Right hindlimb (tissue), 1 donor: ENCODE results near the gene DCAF4.
A peak's percentile ranks its signal among the peaks of the same experiment; 100 is the strongest.
"Not testable (repeated sequence)": the region's sequence is repeated elsewhere in the genome, so short reads cannot be mapped to it uniquely, and the experiment has no call there.

Experiments
- DNase-seq: peaks from one replicate; pipeline ENCODE4 v3.0.0-alpha.2; 2018

The DCAF4 gene

DNA sequence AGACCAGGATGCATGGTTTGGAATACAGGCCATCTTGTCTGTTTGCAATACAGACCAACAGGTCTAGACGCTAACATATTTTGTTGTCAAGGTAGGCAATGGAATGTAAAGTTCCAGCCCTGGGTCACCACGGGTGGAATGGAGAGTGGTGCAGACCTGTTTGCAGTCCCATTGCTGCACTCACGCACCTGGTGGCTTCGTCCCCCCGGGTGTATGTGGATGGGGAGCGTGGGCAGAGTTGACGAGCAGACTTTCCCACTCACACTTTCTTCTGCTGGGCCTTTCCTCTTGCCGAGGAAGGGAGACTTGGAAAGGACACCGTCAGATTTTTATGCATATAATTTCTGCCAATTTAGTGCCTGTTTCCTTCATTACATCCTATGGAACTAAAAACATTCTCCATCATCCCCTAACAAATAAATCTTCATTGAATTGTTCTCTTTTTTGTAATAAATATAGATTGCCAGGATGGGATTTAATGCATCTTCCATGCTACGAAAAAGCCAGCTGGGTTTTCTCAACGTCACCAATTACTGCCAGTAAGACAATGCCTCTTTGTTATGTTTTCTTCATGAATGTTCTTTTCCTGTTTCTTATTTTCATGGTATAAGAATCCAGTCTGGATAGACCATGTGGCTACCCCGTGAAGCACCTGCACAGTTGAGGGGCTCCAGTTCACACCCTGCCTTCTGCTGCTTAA, 15.2 kb downstream of the DCAF4 start:
- DNase-seq = no peak

DNA sequence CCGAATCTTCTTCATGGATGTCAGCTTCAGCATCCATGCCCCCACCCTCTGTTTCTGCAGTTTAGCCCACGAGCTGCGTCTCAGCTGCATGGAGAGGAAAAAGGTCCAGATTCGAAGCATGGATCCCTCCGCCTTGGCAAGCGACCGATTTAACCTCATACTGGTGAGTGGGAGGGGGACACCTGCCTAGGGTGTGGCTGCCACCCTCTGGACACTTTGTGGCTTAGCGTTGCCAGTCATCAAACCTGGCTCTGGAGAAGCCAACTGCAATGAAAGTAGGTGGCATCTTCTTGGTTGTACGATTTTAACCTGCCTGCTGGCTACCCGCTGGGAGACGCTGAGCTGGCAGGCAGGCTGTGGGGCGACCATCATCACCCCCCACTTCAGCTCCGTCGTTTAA, 16.7 kb downstream of the DCAF4 start:
- no peak for DNase-seq

DNA sequence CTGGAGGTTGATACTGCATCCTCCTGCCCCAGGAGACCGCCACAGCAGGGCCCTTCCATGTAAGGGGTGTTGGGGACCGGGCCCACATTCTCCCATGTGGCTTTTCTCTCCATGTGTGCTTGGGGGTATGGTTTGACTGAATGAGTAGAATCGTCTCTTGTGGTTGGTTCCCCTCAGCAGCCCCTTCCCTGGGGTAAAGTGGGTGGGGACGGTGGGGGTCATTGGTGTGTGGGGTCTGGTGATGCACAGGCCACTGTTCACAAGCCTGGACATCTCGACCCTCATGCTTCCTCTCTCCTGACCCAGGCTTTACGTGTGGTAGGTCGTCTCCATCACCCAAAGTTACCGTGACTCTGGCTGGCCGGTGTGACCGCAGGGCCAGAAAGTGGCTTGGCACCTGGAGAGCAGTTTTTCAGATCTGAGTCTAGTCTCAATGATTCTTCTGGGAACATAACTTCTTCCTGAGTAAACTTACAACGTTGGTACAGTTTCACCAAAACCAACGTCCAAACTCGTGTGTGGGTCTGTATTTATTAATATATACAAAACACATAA, 17.7 kb downstream of the DCAF4 start:
- no peak for DNase-seq

DNA sequence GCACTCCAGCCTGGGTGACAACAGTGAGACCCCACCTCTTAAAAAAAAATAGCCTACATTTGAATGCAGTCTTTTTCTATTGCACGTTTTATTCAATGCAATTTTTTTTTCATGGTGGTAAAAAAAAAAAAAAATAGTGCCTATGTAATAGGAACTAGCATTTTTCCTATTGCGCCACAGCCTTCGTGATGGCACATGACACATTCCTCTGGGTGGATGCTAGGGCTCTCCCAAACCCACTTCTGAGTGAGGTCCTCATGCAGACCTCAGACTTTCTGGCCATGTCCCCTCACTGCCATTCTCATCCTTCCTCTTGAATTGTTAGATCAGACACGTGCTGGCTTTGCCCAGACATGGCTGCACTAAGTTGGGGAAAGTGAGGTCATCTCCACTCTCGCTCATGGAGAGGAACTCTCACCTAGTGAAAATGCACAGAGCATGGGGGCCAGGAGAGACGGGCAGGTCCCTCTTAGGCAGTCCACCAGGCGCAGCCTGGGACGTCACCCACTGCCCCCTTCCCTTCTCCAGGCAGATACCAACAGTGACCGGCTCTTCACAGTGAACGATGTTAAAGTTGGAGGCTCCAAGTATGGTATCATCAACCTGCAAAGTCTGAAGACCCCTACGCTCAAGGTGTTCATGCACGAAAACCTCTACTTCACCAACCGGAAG, 19.2 kb downstream of the DCAF4 start:
- no peak for DNase-seq

DNA sequence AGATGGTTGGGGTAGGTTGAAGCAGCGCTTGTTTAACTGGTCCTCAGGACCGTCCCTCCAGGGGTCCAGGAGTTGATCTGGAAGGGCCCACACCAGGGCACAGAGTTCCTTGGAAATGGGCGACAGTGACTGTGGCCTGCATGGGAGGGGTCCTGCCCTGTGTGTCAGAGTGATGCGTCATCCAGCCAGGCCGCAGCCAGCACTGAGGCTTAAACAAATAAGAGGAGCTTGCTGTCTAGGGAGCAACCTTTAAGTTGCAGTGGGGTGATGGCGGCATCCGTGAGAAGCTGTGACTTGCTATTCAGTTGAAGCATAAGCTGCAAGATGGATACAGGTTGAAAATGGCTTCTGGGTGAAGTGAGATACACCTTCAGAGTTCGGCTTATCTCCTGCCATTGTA, 20.2 kb downstream of the DCAF4 start:
- no peak for DNase-seq

DNA sequence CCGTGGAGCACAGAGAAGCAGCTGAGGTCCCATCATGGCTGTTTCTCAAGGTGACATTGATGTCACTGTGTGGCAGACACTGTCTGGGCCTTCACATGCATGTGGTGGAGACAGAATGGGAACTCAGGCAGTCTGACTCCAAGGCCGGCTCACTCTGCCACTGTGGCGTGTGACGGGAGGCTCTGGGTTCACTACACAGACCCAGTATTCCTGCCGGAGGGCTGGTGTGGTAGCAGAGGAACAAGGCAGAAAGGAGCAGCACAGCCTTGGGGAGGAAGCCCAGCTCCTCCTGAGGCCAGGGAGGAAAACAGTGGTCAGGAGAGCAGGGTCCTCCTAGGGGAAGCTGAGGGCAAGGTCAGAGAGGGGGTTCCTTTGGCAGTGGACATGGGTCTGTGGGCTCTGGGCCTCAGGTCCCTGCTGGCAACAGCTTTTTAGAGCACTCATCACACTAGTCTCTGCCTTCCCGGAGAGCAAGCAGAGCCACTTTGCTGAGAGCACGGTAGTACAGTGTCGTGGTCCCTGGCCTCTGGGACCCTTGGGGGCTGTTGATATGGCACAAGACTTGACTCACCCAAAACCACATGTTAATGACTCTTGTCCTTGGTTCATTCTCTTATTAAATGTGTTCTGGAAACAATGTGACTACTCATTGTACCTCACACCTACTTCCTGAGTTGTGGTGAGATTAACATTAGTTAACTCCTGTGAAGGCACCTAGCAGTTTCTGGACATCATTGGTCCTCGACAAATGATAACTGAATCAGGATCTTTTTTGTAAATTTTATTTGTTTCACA, 21.3 kb downstream of the DCAF4 start:
- DNase-seq = no peak

DNA sequence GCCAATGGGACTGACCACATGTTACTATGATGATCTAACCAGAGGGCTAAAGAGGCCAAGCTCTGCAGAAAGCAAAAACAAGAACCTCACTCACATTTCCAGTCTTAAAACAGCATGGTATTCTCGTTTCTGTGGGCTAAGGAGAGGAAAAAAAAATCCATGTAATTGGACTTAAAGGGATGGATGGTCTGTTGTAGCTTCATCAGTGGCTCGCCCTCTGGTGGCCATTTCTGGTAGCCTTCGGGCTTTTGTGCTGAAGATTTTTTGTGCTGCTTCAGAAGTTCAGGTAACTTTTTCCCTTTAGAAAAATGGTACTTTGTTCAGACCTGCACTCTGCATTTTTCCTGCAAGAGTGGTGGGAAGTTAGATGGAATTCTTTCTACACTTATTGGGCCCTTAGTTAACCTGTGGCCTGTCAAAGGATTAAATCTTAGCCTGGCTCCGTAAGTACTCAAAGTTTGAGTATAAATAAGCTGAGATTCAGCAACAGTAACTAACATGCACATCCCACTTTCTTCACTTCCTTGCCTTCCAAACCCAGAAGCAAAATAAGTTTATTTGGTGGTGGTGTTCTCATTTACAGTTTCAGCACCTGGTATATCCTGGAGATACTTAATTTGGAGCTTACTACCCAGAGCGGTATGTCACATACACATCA, 22.3 kb downstream of the DCAF4 start:
- DNase-seq = peak; percentile 63

DNA sequence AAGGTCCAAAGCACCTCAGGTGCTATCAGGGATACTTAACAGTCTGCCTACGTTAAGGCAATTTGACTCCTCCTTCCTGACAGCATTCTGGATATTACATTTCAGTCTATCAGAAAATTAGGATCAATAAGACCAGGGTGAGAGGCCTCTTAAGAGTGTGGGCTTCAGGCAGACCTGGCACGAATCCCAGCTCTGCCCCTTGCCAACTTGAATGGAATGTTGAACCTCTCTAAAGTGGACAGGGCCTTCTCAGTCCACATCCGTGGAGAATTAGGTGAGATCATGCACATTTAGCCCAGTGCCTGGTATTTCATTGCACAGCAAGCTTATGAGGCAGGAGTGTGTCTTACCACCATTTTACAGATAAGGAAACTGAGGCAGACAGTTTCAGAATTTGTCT, 25.9 kb downstream of the DCAF4 start:
- DNase-seq = no peak

DNA sequence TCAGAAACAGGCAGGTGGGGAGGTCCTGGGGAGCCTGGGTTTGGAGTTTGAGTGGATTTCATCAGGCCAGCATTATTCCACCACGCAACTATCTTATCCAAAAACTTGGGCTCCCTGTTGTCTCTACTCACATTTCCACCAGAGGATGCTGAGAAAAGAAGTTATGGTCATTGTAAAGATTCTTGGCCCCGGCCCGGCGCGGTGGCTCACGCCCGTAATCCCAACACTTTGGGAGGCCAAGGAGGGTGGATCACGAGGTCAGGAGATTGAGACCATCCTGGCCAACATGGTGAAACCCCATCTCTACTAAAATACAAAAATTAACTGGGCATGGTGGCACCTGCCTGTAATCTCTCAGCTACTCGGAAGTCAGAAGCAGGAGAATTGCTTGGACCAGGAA, 30.5 kb downstream of the DCAF4 start:
- not testable (repeated sequence) for DNase-seq

DNA sequence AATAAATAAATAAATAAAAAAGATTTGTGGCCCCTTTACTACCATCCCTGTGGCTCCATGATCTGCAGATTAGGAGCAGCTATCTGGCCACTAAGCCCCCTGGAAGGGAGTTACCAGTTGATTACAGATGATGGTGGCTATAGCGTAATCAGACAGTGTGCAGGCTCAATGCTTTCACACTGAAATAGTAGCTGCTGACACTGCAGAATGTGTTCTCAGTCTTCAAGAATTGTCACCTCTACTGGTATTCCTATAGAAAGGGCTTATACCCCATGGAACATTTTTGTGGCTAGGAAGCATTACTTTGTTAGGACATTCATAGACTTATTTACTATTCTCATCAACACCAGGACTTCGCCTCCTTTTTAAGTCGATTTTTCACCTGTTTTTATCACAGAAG, 30.9 kb downstream of the DCAF4 start:
- no peak for DNase-seq

DNA sequence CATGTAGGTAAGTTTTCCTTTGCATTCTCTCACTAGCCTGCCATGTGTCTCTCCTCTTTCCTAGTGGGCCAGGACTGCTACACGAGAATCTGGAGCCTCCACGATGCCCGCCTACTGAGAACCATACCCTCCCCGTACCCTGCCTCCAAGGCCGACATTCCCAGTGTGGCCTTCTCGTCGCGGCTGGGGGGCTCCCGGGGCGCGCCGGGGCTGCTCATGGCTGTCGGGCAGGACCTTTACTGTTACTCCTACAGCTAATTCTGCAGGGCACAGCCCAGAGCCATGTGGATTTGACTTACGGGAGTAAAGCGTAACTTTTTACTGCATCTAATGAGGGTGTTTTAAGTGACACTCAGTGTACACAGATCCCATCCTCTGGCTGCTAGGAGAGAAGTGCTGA, 32.3 kb downstream of the DCAF4 start:
- DNase-seq = no peak

DNA sequence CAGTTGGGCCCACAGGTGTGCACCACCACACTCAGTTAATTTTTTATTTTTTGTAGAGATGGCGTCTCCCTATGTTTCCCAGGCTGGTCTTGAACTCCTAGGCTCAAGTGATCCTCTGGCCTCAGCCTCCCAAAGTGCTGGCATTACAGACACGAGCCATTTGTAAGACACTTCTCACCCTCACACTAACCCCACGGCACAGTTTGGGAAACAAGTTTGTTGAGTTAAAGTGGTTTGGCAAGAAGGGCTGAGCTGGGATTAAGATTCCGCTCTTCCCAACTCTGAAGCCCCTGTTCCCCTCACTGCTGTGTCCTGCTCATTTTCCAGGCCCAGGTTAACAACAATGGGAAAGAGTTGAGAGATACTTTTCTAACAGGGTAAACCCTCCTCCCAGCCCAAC, 34.8 kb downstream of the DCAF4 start:
- DNase-seq = not testable (repeated sequence)

DNA sequence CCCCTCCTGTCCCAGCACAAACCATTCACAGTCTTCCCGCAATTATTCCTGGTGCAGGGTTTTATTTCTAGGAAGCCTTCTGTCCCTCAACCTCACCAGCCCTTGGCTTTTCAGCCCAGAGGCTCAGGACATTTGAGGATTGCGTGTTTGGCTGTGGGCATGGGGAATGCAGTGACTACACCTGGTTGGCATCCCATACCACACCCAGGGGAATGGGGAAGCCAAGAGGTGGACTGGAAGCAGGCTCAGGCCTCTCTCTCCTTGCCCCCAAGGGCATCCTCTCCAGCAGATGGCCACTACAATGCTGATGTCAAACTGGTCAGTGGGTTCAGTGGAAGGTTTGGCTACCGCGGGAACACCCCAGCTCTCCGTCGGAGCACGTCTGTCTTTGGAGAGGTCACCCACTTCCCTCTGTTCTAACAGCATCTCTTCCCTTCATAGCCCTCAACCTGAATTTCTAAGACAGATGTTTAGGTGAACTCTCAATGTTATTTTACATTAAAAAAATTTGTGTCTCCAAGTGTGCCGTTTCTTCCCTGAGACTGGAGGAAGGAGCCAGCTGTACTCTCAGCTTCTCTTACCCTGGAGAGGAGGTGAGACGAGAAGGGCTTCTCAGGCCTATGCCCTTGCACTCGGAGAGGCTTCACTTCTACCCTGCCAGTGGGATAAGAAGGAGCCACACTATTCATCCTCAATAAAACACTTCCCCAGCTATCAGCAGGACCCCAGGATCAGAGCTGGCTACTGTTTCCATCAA, 35.5 kb downstream of the DCAF4 start:
- DNase-seq = no peak

DNA sequence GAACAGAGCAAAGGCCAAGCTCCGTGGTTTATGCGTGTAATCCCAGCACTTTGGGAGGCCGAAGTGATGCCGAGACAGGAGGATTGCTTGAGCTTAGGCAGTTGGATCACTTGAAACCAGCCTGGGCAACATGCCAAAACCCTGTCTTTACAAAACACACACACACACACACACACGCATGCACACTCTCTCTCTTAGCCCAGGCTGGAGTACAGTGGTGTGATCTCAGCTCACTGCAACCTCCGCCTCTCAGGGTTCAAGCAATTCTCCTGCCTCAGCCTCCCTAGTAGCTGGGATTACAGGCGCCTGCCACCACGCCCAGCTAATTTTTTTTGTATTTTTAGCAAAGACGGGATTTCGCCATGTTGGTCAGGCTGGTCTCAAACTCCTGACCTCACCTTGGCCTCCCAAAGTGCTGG, 36.1 kb downstream of the DCAF4 start:
- peak; percentile 34 for DNase-seq

DNA sequence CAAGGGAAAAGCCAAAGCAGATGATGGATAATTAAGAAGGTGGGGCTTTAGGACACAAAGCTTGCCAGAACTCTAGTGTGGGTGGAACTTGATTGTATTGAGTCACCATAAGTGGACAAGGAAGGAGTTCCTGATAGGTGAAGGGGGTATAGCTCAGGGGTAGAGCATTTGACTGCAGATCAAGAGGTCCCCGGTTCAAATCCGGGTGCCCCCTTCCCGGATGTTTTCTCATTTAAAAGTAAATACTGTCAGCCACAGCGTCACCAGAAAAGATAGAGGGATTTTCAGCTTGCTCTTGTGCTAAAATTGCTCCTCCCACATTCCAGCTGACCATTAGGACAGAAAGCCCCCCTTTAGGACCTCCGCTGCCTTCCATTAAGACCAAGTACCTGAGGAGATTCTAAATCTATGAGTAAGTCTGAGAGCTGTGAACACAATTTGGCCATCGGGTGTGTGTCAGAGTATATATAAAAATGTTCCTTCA, 36.6 kb downstream of the DCAF4 start:
- no peak for DNase-seq

DNA sequence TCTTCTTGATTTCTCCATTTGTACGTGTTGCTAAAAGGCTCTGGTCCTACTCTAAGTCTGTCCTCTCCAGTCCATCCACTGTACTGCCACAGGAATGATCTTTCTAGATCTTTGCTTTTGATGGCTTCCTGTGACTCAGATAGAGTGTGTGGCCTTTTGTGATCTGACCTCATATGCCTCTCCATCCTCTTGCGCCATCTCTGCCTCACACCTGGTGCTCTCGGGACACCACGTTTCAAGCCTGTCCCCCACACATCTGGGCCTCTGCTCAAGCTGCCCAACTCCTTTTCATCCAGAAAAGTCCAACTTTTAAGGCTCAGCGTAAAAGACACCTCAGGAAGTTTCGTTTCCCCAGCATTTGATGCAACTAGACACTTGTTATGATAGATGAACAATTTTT, 39.0 kb downstream of the DCAF4 start:
- no peak for DNase-seq

DNA sequence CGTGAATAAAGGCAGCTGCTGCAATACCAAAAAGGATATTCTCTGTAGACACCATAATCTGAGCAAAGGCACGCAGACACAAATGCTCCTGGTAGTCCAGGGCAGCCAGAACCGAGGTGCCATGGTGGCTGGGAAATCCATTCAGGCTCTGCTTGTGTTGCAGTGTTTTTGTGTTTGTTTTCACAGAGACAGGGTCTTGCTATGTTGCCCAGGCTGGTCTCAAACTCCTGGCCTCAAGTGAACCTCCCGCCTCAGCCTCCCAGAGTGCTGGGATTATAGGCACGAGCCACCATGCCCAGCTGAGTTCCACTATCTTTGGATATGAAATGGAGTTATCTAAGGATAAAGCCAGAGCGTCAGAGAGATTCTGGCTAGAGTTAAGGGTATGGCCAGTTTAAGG, 39.8 kb downstream of the DCAF4 start:
- no peak for DNase-seq

DNA sequence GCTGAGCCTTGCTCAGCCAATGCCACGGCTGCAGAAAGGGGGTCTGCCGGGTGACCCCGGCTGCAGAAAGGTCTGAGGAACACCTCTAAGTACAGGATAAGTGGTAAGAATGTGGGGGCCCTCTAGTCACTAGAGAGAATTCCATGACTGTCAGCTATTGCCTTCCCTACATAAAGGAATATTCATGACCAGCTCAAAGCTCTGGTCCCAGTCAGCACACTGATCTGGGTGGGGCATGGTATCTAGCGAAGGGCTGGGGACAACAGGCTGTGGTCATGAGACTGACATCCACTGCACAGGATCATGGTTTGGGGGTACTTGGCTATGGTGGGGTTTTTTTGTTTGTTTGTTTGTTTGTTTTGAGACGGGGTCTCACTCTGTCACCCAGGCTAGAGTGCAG, 42.1 kb downstream of the DCAF4 start:
- no peak for DNase-seq

DNA sequence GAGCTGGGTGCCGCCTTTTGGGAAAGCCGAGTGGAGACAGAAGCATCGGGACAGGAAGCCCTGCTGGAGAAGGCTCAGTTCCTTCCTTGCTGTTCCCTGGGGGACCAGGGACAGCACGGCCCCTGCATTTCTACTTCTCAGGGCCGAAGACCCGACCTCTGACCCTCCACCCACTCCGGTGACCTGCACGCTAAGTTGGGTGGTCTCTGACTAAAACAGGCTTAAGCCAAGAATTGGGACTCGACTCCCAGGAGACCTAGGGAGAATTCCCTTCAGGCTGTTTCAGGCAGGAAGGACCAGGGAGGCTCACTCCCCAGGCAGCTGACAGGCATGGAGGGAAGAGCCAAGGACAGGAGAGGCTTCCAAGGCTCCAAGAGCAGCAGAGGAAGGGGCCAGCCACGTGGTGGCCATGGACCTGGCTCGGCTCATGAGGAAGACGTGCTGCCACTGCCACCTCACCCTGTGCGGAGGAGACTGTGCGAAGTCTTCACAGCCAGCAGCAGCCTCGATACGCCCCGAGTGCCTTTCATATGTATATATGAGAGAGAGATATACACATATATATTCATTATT, 43.9 kb downstream of the DCAF4 start:
- no peak for DNase-seq

DNA sequence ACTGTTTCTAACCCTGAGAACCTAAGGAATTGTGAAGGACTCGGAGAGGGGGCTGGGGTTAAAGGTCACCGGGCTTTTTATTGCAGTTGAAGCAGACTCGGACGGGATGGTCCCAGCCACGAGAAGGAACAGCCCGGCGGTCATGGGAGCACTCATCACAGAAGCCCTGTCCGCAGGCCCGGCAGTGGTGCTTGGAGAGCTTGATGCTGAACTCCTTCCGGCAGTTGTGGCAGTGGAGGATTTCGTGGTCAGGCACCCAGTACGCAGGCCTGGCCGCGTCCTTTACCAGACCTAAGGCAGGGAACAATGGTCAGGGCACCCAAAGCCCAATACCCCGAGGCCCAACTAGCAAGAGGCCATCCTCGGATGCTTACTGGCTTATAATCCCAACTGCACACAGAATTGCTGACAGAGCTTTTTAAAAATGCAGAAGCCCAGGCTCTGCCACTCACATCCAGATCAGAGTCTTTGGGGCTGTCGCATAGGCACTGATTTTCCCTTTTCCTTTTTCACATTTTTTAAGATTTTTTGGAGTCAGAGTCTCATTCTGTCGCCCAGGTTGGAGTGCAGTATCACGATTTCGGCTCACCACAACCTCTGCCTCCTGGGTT, 44.7 kb downstream of the DCAF4 start:
- no peak for DNase-seq

DNA sequence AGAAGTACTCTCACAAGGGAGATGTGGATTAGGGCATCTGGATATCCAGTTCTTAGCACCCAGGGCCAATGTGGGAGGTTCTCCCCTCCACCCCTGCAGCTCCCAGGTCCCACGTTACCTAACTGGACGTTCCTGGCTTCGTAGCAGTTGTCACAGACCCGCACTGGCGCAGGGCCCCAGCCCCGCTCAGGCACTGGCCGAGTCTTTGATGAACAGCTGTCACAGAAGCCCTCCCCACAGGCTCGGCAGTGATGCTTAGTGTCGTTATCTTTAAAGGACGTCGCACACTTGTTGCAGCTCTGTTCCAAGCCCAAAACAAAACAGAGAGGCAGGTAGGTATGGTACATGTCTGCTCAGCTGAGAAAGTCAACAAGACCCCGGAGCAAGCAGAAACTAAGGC, 48.4 kb downstream of the DCAF4 start:
- DNase-seq = no peak
